H1 (cell line): ENCODE data around the gene RHOU. TPM values are rescaled to one million over a fixed set of nuclear protein-coding genes. Genes with fewer than 3 reads are reported as not detected.

Source experiments
- CTCF ChIA-PET: fragments of 300-600 bp; sonication (Branson Sonifier 250); formaldehyde crosslinking; loops from one replicate; lab custom pipeline; 2021; ENCODE audit not compliant: partially characterized antibody; lab: Charles Lee
- POLR2A ChIA-PET: fragments of 300-600 bp; sonication (Branson Sonifier 250); formaldehyde crosslinking; loops from one replicate; lab custom pipeline; 2021; ENCODE audit warnings: inconsistent platforms; ENCODE audit not compliant: partially characterized antibody; lab: Charles Lee
- DNase-seq, 2 experiments: peaks; one replicate each; pipeline versions ENCODE4 v3.0.0 to v3.0.0-alpha.2; 2010 to 2022; ENCODE audit warnings: low spot score in 2 of 2, low read depth in 1 of 2, mixed read lengths in 1 of 2
- FAIRE-seq: peaks from 2 replicates; lab custom pipeline; 2011; peaks lifted over from hg19 to GRCh38; lab: Jason Lieb, UNC
- H2AFZ ChIP-seq: 2 replicates; pipeline ENCODE4 v1.8.1; 2012; ENCODE audit warnings: low read length, inconsistent platforms
- H2AK5ac ChIP-seq: 2 replicates; pipeline ENCODE4 v1.6.1; 2013; ENCODE audit warnings: low read depth, low read length
- H2BK120ac ChIP-seq: replicated peaks from 2 replicates; pipeline ENCODE3; 2013; ENCODE audit warnings: low read depth, low read length, inconsistent platforms
- H2BK12ac ChIP-seq: 2 replicates; pipeline ENCODE4 v1.6.1; 2013; ENCODE audit warnings: low read depth, low read length
- H2BK15ac ChIP-seq: 2 replicates; pipeline ENCODE4 v1.6.1; 2013; ENCODE audit warnings: low read length
- H2BK20ac ChIP-seq: 2 replicates; pipeline ENCODE4 v1.6.1; 2013; ENCODE audit warnings: low read length
- H2BK5ac ChIP-seq: 2 replicates; pipeline ENCODE4 v1.6.1; 2013; ENCODE audit warnings: low read depth, low read length
- H3K14ac ChIP-seq: 2 replicates; pipeline ENCODE4 v1.6.1; 2013; ENCODE audit warnings: inconsistent platforms; ENCODE audit not compliant: insufficient read length
- H3K18ac ChIP-seq: 2 replicates; pipeline ENCODE4 v1.6.1; 2013; ENCODE audit warnings: low read length; ENCODE audit errors: extremely low read depth
- H3K23ac ChIP-seq: 2 replicates; pipeline ENCODE4 v1.6.1; 2013; ENCODE audit warnings: inconsistent platforms; ENCODE audit not compliant: insufficient read length
- H3K23me2 ChIP-seq: 2 replicates; pipeline ENCODE4 v1.6.1; 2013; ENCODE audit warnings: low read depth, low read length
- H3K27ac ChIP-seq: 2 replicates; pipeline ENCODE4 v1.6.1; 2011; ENCODE audit warnings: low read depth, low read length, inconsistent platforms
- H3K27me3 ChIP-seq, 4 experiments: replicated peaks in 1 of 4; 1 replicate in 1 of 4; 2 replicates in 3 of 4; pipeline versions ENCODE4 v1.6.1 to v1.8.1; 2011 to 2013; ENCODE audit warnings: low read length in 3 of 4, mild to moderate bottlenecking in 3 of 4, inconsistent platforms in 2 of 4, mixed read lengths in 2 of 4, moderate library complexity in 1 of 4; ENCODE audit not compliant: control insufficient read depth in 3 of 4, insufficient read depth in 3 of 4; ENCODE audit errors: extremely low read depth in 1 of 4
- H3K36me3 ChIP-seq, 4 experiments: 2 replicates each; pipeline versions ENCODE4 v1.6.1 to v1.8.1; 2011 to 2013; ENCODE audit warnings: mild to moderate bottlenecking in 4 of 4, low read length in 3 of 4, moderate library complexity in 2 of 4, control low read depth in 1 of 4, inconsistent platforms in 1 of 4; ENCODE audit not compliant: insufficient read depth in 4 of 4, control insufficient read depth in 2 of 4
- H3K4ac ChIP-seq: replicated peaks from 2 replicates; pipeline ENCODE3; 2013; ENCODE audit warnings: low read length, low read depth, mixed read lengths, inconsistent platforms; ENCODE audit not compliant: insufficient read length
- H3K4me1 ChIP-seq, 4 experiments: replicated peaks in 1 of 4; 1 replicate in 1 of 4; 2 replicates in 3 of 4; pipeline versions ENCODE4 v1.6.1 to v1.8.1; 2011 to 2013; ENCODE audit warnings: low read length in 3 of 4, inconsistent platforms in 2 of 4, mixed read lengths in 1 of 4; ENCODE audit not compliant: insufficient read depth in 4 of 4, control insufficient read depth in 3 of 4
- H3K4me2 ChIP-seq, 2 experiments: 2 replicates each; pipeline versions ENCODE4 v1.6.1 to v1.8.1; 2011 to 2013; ENCODE audit warnings: low read depth in 2 of 2, low read length in 2 of 2, control low read depth in 1 of 2, inconsistent platforms in 1 of 2, mild to moderate bottlenecking in 1 of 2; ENCODE audit not compliant: insufficient read depth in 1 of 2
- H3K4me3 ChIP-seq, 4 experiments: fragments of 200-600, 300-600 bp in 1 of 4; sonication (generic), shearing (Covaris generic), sonication (Bioruptor Twin) in 1 of 4; 2 replicates each; pipeline versions ENCODE4 v1.5.1 to v1.8.1; 2011 to 2016; ENCODE audit warnings: low read length in 4 of 4, low read depth in 3 of 4, control low read depth in 2 of 4, inconsistent platforms in 2 of 4, mild to moderate bottlenecking in 2 of 4, mixed read lengths in 1 of 4, moderate library complexity in 1 of 4; ENCODE audit not compliant: insufficient read depth in 2 of 4; ENCODE audit errors: extremely low read depth in 1 of 4
- H3K56ac ChIP-seq: replicated peaks from 2 replicates; pipeline ENCODE3; 2013; ENCODE audit warnings: low read depth, mild to moderate bottlenecking, mixed read lengths, low read length, inconsistent platforms; ENCODE audit not compliant: insufficient read length
- H3K79me1 ChIP-seq: 2 replicates; pipeline ENCODE4 v1.6.1; 2013; ENCODE audit warnings: low read depth, low read length, control low read depth
- H3K79me2 ChIP-seq, 2 experiments: 2 replicates each; pipeline versions ENCODE4 v1.6.1 to v1.8.1; 2012 to 2013; ENCODE audit warnings: low read length in 2 of 2, mild to moderate bottlenecking in 2 of 2, inconsistent platforms in 1 of 2; ENCODE audit not compliant: insufficient read depth in 2 of 2, control insufficient read depth in 1 of 2
- H3K9ac ChIP-seq, 4 experiments: replicated peaks in 1 of 4; 1 replicate in 1 of 4; 2 replicates in 3 of 4; pipeline versions ENCODE4 v1.6.1 to v1.8.1; 2011 to 2013; ENCODE audit warnings: low read depth in 3 of 4, low read length in 3 of 4, control low read depth in 2 of 4, mild to moderate bottlenecking in 2 of 4, moderate library complexity in 2 of 4, inconsistent platforms in 1 of 4; ENCODE audit errors: extremely low read depth in 1 of 4
- H3K9me3 ChIP-seq, 2 experiments: 2 replicates each; pipeline versions ENCODE4 v1.6.1 to v1.8.1; 2012 to 2013; ENCODE audit warnings: mild to moderate bottlenecking in 2 of 2, moderate library complexity in 2 of 2, control low read depth in 1 of 2, inconsistent platforms in 1 of 2, low read depth in 1 of 2, low read length in 1 of 2, mixed read lengths in 1 of 2; ENCODE audit not compliant: insufficient read depth in 2 of 2
- H4K20me1 ChIP-seq, 2 experiments: replicated peaks in 1 of 2; 2 replicates each; pipeline versions ENCODE3 to v1.8.1; 2011 to 2013; ENCODE audit warnings: inconsistent platforms in 2 of 2, low read length in 2 of 2, mild to moderate bottlenecking in 1 of 2; ENCODE audit not compliant: insufficient read depth in 2 of 2, control insufficient read depth in 1 of 2
- H4K5ac ChIP-seq: 2 replicates; pipeline ENCODE4 v1.6.1; 2013; ENCODE audit warnings: low read length, low read depth, mixed read lengths, inconsistent platforms; ENCODE audit not compliant: insufficient read length
- H4K8ac ChIP-seq: 2 replicates; pipeline ENCODE4 v1.8.0; 2013; ENCODE audit warnings: mild to moderate bottlenecking, moderate library complexity, low read length, inconsistent platforms; ENCODE audit not compliant: insufficient read depth; ENCODE audit errors: extremely low read depth
- H4K91ac ChIP-seq: replicated peaks from 2 replicates; pipeline ENCODE3; 2013; ENCODE audit warnings: low read length, mixed read lengths, inconsistent platforms; ENCODE audit not compliant: insufficient read length
- BACH1 ChIP-seq: IDR thresholded peaks from 2 replicates; pipeline ENCODE4 v1.6.1; 2012; ENCODE audit warnings: low read length, improper control_type of control experiment
- CBX8 ChIP-seq: fragments of 300-800, 300-1000 bp; sonication (generic); IDR thresholded peaks from 2 replicates; pipeline ENCODE4 v1.7.1; 2016; ENCODE audit warnings: low read depth, low read length, borderline replicate concordance
- CHD2 ChIP-seq: IDR thresholded peaks from 2 replicates; pipeline ENCODE4 v1.6.1; 2012; ENCODE audit warnings: low read length, improper control_type of control experiment
- JUN ChIP-seq: IDR thresholded peaks from 2 replicates; pipeline ENCODE4 v1.6.1; 2011; ENCODE audit warnings: low read depth, mild to moderate bottlenecking, improper control_type of control experiment, low read length
- NANOG ChIP-seq: IDR thresholded peaks from 2 replicates; pipeline ENCODE4 v1.6.1; 2011; ENCODE audit warnings: low read length, low read depth, mild to moderate bottlenecking, inconsistent platforms; ENCODE audit not compliant: insufficient read depth, poor library complexity, severe bottlenecking
- PHF8 ChIP-seq: fragments of 200-600 bp; sonication (generic); conservative IDR thresholded peaks from 2 replicates; pipeline ENCODE4 v1.7.1; 2012; ENCODE audit warnings: low read depth, mild to moderate bottlenecking, inconsistent platforms, low read length, moderate library complexity
- POU5F1 ChIP-seq: IDR thresholded peaks from 2 replicates; pipeline ENCODE4 v1.6.1; 2011; ENCODE audit warnings: low read depth, mild to moderate bottlenecking, low read length, moderate library complexity
- SUZ12 ChIP-seq: fragments of 200-600 bp; sonication (generic); IDR thresholded peaks from 2 replicates; pipeline ENCODE4 v1.6.1; 2012; ENCODE audit warnings: mild to moderate bottlenecking, inconsistent platforms, low read length, moderate library complexity, mixed read lengths
- WGBS, 2 experiments: shearing (Covaris generic) in 1 of 2; methylation state at CpG; one replicate each; pipeline versions ENCODE4 v1.1.6 to v1.1.7; 2013 to 2015; ENCODE audit warnings: low lambda C conversion rate in 2 of 2, mixed read lengths in 2 of 2, inconsistent platforms in 1 of 2, low coverage in 1 of 2, missing lambda C conversion rate in 1 of 2; ENCODE audit not compliant: insufficient replicate concordance in 2 of 2, insufficient coverage in 1 of 2, insufficient read length in 1 of 2; ENCODE audit errors: extremely low coverage in 1 of 2, missing lambda C conversion rate in 1 of 2; 5-methylcytosine and 5-hydroxymethylcytosine counted together
- polyA plus RNA-seq, 7 experiments: library from polyadenylated mRNA; depleted of rRNA in 3 of 7; stranded (reverse) in 5 of 7; unstranded in 2 of 7; fragments of >200 nt in 5 of 7; fragments of 200-250 nt in 2 of 7; gene quantifications; 1 replicate in 5 of 7; 2 replicates in 1 of 7; 4 replicates in 1 of 7; pipeline versions ENCODE4 v1.2.1 to v1.2.3, GENCODE V29; 2011 to 2013; ENCODE audit warnings: missing spikeins in 2 of 7, mixed read lengths in 2 of 7
- total RNA-seq: library from RNA; stranded (reverse); fragmentation: NEBNext Ultra II Directional; extraction: Animal tissue kit (Norgen Biotek cat#: 25700); gene quantifications from 2 replicates; pipeline ENCODE4 v1.2.1, GENCODE V29; 2021

Gene RHOU
- total and polyA plus RNA-seq, 2 of the 8 experiments (the other 6 are each of a cell fraction or from before 2014, with no cell fraction given), result 3.0 to 3.4 TPM

DNA sequence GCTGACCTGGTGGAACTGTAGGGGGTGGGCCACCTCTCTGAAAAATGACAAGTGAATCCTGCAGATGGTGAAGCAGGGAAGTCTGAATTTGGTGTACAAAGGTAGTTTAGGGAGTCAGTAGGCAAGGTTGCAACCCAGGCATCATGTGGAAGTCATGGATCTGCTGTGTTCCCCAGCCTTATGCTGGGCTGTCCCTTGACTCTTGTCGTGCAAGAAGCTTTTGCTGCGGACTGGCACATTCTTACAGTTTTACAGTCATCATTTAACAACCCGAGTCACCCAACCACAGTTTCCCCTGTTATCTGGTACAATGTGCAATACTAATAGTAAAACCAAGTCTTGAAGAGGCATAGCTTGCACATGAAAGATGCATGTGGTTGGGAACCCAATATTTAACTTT lies 13.2 kb downstream of the RHOU start:
- no peak overlapping the region for H3K56ac ChIP-seq
- no peak for DNase-seq
- no peak for FAIRE-seq
- no peak overlapping the region for H3K4me2 ChIP-seq
- no peak overlapping the region for H3K14ac ChIP-seq
- H3K27ac ChIP-seq, result no peak overlapping the region
- ChIA-PET CTCF (interaction anchor here (1.9 kb wide), 1 partner anchor 13 kb away, joined by 7 read pairs; the partner anchor contains the start of gene RHOU), POLR2A (no interaction called here)
- no peak overlapping the region for H4K8ac ChIP-seq
- no peak overlapping the region for H2AK5ac ChIP-seq
- H3K4me1 ChIP-seq, result no peaks in the 10 kb centered on the region
- H4K91ac ChIP-seq, result no peak overlapping the region
- no peak overlapping the region for H2BK20ac ChIP-seq
- H2BK5ac ChIP-seq, result no peak overlapping the region
- no peaks in the 10 kb centered on the region for H4K20me1 ChIP-seq
- H3K79me2 ChIP-seq, result no peaks in the 10 kb centered on the region
- TF ChIP-seq CBX8, result no peak
- no peak for TF ChIP-seq JUN
- TF ChIP-seq BACH1, result no peak
- no peak for TF ChIP-seq POU5F1
- TF ChIP-seq NANOG, result no peak
- TF ChIP-seq PHF8, result no peak
- TF ChIP-seq SUZ12, result no peak
- no peak for TF ChIP-seq CHD2
- H3K4ac ChIP-seq, result no peak overlapping the region
- no peak overlapping the region for H2AFZ ChIP-seq
- no peaks in the 10 kb centered on the region for H3K9me3 ChIP-seq
- H3K79me1 ChIP-seq, result no peaks in the 10 kb centered on the region; the same call in 1 of the 2 replicates
- no peak overlapping the region for H3K9ac ChIP-seq
- no peak overlapping the region for H4K5ac ChIP-seq
- no peak overlapping the region for H3K18ac ChIP-seq
- no peak overlapping the region for H2BK12ac ChIP-seq
- no peaks in the 10 kb centered on the region for H3K27me3 ChIP-seq
- peaks cover 0 to 12% (median 6%) of the 10 kb centered on the region in 4 experiments; a peak in 4 of 8 replicates for H3K36me3 ChIP-seq
- no peak overlapping the region for H2BK15ac ChIP-seq
- 84% methylated on average over 3 of the region's 3 CpGs; no CpG with 5 or more reads in 1 of the 2 experiments for WGBS, 2 experiments
- no peak overlapping the region for H2BK120ac ChIP-seq
- H3K4me3 ChIP-seq, result no peak overlapping the region
- no peaks in the 10 kb centered on the region for H3K23me2 ChIP-seq
- no peak overlapping the region for H3K23ac ChIP-seq
